ENCODE measurements around the gene SAPCD2. TPM values are rescaled to one million over a fixed set of nuclear protein-coding genes. Genes with fewer than 3 reads are reported as not detected.

SAPCD2 gene
- total RNA-seq, 4 donors from 2014 or later: 0.17 to 0.40 (median 0.26) TPM; not detected in 1

DNA sequence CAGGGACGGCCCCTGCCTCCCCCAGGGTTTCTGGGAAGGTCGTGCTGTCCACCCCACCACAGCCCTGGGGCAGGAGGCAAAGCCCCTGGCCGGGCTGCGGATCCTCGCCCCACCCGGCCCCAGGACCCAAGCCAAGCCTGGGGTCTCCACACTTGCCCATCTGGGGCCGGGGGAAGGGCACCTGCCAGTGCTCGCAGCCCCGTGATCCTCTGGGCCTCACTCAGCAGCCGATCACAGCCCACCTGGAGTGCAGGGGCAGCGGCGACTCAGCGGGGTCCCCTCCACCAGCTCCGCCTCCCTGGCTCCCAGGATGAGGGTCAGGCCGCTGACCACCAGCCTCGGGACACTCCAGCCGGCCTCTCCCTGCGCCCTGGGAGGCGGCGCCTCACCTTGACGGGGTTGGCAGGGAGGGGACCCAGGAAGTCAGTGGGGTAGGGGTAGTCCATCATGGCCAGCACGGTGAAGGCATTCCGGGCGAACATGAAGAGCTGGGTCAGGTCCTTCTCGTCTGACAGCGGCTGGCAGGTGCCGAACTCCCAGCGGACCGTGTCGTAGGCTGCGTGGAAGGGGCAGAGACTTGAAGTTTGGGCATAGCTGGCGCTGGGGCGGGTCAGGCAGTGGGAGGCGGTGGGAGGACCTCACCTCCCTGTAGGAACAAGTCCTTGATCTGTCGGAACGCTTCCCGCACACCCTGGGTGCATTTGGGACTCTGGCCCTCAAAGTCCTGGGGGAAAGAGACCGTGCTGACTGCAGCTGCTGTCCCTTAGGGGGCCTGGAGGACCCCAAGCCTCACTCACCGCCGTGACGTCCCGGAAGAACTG is 42.4 kb upstream of the SAPCD2 start:
- TF ChIP-seq POLR2A (IDR thresholded peaks at IDR 0.05; ENCODE audit: low read depth): no peak
- no peak for TF ChIP-seq POLR2AphosphoS5 (IDR thresholded peaks at IDR 0.05)
- TF ChIP-seq EP300 (IDR thresholded peaks at IDR 0.05): no peak
- no peak for TF ChIP-seq CTCF (IDR thresholded peaks at IDR 0.05)
- 99% methylated on average over 20 of the region's 42 CpGs for WGBS
- H3K4me1 ChIP-seq: peaks cover 16 to 26% (median 20%) of the 10 kb centered on the region in 4 donors
- no peak for DNase-seq (ENCODE audit: extremely low spot score)
- H3K36me3 ChIP-seq: peaks cover 11 to 57% (median 57%) of the 10 kb centered on the region in 4 donors
- no peaks in the 10 kb centered on the region for H3K27me3 ChIP-seq
- H3K4me3 ChIP-seq: no peak overlapping the region
- H3K9me3 ChIP-seq: no peaks in the 10 kb centered on the region
- no peak overlapping the region for H3K27ac ChIP-seq (replicated peaks in 1 of 4)
- intact Hi-C loops (cut with DNase I): no loop called here

DNA sequence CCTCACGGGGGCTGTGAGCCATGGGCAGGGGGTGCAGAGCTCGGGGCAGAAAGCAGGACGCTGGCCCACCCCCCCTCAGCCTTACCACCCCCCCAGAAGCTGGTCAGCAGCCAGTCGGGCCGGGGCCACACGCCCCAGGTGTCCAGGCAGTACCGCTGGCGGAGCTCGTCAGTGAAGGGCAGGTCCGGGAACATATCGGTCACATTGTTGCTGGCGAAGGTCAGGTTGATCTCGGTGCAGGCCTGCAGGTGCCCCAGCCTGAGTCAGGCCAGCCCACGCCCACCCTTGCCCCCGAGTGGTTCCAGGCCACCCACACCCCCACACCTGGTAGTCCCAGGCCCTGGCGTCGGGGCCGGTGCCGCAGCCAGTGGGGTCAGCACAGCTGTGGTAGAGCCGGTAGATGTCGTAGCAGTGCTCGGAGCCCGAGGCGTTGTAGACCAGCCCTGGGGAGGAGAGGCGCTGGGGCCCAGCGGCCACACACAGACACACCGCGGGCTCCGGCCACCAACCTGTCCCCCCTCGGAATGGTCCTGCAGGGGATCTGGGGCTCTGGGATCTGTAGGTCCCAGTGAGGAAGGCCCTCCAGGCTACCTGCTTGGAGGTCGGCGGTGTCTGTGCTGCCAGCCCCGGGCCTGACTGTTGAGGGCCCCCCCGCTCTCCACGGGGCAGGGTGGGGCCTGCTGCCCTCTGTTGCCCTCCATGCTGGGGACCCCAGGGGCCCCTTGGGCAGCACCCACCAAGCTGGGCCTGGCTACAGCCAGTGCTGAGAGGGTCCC is 41.6 kb upstream of the SAPCD2 start:
- Histone ChIP-seq H3K27ac (replicated peaks in 1 of 4) (no peak overlapping the region), H3K9me3 (no peaks in the 10 kb centered on the region), H3K27me3 (no peaks in the 10 kb centered on the region), H3K36me3 (peaks cover 11 to 65% (median 65%) of the 10 kb centered on the region in 4 donors), H3K4me1 (peaks cover 16 to 22% (median 19%) of the 10 kb centered on the region in 4 donors), H3K4me3 (no peak overlapping the region)
- no peak for DNase-seq (ENCODE audit: extremely low spot score)
- TF ChIP-seq POLR2AphosphoS5 (IDR thresholded peaks at IDR 0.05) (no peak), EP300 (IDR thresholded peaks at IDR 0.05) (no peak), POLR2A (IDR thresholded peaks at IDR 0.05; ENCODE audit: low read depth) (no peak), CTCF (IDR thresholded peaks at IDR 0.05) (no peak)
- intact Hi-C loops (cut with DNase I): no loop called here
- WGBS: 95% methylated on average over 20 of the region's 35 CpGs

DNA sequence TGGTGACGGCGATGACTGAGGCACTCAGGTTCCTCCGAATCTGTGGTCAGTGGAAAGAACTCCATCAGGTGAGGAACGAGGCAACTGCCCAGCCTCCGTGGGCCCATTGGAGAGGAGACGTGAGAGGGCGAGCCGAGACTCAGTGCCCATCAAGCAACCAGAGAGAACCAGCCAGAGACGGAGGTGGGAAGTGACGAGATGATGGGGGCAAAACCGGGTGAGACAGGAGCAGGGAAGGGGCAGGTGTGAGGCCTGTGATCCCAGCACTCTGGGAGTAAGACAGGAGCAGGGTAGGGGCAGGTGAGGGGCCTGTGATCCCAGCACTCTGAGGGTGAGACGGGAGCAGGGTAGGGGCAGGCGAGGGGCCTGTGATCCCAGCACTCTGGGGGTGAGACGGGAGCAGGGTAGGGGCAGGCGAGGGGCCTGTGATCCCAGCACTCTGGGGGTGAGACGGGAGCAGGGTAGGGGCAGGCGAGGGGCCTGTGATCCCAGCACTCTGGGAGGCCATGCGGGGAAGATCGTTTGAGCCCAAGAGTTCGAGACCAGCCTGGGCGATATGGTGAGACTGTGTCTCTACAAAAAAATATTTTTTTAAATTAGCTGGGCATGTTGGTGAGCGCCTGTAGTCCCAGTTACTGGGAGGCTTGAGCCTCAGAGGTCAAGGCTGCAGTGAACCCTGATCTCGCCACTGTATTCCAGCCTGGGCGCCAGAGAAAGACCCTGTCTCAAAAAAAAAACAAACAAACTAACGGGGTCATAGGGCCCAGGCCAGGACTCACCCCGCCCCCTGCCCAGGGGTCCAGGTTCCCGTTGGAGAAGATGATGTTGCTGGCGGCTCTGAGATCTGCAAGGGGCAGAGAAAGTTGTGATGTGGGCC is 40.8 kb upstream of the SAPCD2 start:
- H3K4me3 ChIP-seq: no peak overlapping the region
- no peaks in the 10 kb centered on the region for H3K27me3 ChIP-seq
- intact Hi-C loops (cut with DNase I): no loop called here
- WGBS: 89% methylated on average over 28 of the region's 28 CpGs
- peaks cover 16 to 22% (median 18%) of the 10 kb centered on the region in 4 donors for H3K4me1 ChIP-seq
- H3K27ac ChIP-seq (replicated peaks in 1 of 4): no peak overlapping the region
- peaks cover 18 to 74% (median 73%) of the 10 kb centered on the region in 4 donors for H3K36me3 ChIP-seq
- no peak for TF ChIP-seq POLR2A (IDR thresholded peaks at IDR 0.05; ENCODE audit: low read depth)
- TF ChIP-seq EP300 (IDR thresholded peaks at IDR 0.05): no peak
- no peak for TF ChIP-seq POLR2AphosphoS5 (IDR thresholded peaks at IDR 0.05)
- TF ChIP-seq CTCF (IDR thresholded peaks at IDR 0.05): no peak
- no peak for DNase-seq (ENCODE audit: extremely low spot score)
- H3K9me3 ChIP-seq: no peaks in the 10 kb centered on the region

GRCh38 chr9:137110147-137110910 is 40.0 kb upstream of the SAPCD2 start:
- TF ChIP-seq CTCF (IDR thresholded peaks at IDR 0.05) (no peak), POLR2A (IDR thresholded peaks at IDR 0.05; ENCODE audit: low read depth) (no peak), EP300 (IDR thresholded peaks at IDR 0.05) (no peak), POLR2AphosphoS5 (IDR thresholded peaks at IDR 0.05) (no peak)
- intact Hi-C loops (cut with DNase I): no loop called here
- WGBS: 91% methylated on average over 25 of the region's 38 CpGs

More at GRCh38 chr9:137110147-137110910, 40.0 kb upstream of the SAPCD2 start:
- peaks cover 11 to 21% (median 16%) of the 10 kb centered on the region in 4 donors for H3K4me1 ChIP-seq
- no peaks in the 10 kb centered on the region for H3K27me3 ChIP-seq
- DNase-seq (ENCODE audit: extremely low spot score): no peak
- no peak overlapping the region for H3K27ac ChIP-seq (replicated peaks in 1 of 4)
- no peaks in the 10 kb centered on the region for H3K9me3 ChIP-seq
- no peak overlapping the region for H3K4me3 ChIP-seq
- H3K36me3 ChIP-seq: peaks cover 24 to 82% (median 81%) of the 10 kb centered on the region in 4 donors
